Activated CD8-positive, alpha-beta memory T cell treated with anti-CD3 and anti-CD28 coated beads for 36 hours (primary cell): Measurements from ENCODE around the gene CCDC137. TPM values are rescaled to one million over a fixed set of nuclear protein-coding genes. Genes with fewer than 3 reads are reported as not detected.

Experiments used
- CTCF ChIA-PET: fragments of 350-600 bp; sonication (Branson Sonifier 250); formaldehyde crosslinking; loops from one replicate; lab custom pipeline; 2021; ENCODE audit warnings: antibody characterized with exemption; lab: Charles Lee
- POLR2A ChIA-PET: fragments of 350-600 bp; sonication (Branson Sonifier 250); formaldehyde crosslinking; loops from one replicate; lab custom pipeline; 2021; ENCODE audit warnings: antibody characterized with exemption; lab: Charles Lee
- total RNA-seq, 2 experiments: library from RNA; stranded (reverse); gene quantifications; one replicate each; pipeline ENCODE4 v1.2.3, GENCODE V29; 2021

CCDC137 gene
- total RNA-seq, 2 experiments from 2014 or later = 68.7 to 71.9 TPM

GRCh38 chr17:81706757-81707624 lies 40.5 kb downstream of the CCDC137 start:
- ChIA-PET CTCF (interaction anchor here (1.2 kb wide), 1 partner anchor 152 kb away, joined by 3 read pairs; no protein-coding TSS in a partner anchor), POLR2A (interaction anchor here (0.9 kb wide), 1 partner anchor 24 kb away, joined by 3 read pairs; the partner anchor contains the start of genes ARL16 and HGS)

DNA sequence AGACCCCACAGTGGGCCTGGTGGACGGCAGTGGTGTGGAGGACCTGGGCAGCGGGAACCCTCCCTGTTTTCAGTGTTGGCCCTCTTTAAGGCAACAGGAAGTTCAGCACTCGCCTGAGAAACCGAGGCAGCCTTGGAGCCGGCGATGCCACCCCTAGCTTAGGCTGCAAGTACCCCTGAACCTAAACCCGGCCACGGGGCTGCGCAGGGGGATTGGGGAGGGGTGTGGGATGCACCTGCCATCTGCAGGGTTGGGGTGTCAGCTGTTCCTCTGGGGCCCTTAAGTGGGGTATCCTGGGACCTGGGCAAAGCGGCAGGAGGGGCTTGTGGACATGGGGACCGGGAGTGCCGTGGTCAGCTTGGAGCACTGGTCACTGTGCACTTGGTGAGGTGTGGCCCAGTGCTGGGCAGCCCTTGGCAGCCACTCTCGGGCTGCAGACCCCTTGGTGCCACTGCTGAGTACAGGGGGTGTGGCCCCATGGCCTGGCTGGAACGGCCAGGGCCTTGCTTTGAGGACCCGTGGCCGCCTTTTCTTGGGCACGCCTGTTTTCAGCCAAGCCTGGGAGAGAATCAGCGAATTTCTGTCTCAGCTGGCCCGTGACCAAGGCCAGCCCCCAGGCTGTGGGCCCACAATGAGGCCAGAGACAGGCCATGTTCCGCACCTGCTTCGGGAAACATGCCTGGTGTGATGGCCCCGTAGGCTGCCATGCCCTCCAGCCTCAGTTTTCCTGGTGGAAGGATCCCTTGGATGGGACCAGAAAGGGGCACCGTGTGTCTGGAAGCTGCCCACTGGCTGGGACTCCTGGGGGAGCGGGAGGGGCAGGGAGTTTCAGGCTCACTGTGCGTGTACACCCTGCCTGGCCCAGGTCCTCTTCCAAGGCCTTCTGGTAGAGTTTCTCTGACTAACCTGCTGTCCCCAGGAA lies 41.4 kb downstream of the CCDC137 start:
- ChIA-PET CTCF (no interaction called here), POLR2A (interaction anchor here (0.8 to 1.5 kb wide), 4 partner anchors 12 to 153 kb away, joined by 3 to 4 read pairs (median 4); partner anchors contain the start of genes ARL16, HGS and P4HB)

DNA sequence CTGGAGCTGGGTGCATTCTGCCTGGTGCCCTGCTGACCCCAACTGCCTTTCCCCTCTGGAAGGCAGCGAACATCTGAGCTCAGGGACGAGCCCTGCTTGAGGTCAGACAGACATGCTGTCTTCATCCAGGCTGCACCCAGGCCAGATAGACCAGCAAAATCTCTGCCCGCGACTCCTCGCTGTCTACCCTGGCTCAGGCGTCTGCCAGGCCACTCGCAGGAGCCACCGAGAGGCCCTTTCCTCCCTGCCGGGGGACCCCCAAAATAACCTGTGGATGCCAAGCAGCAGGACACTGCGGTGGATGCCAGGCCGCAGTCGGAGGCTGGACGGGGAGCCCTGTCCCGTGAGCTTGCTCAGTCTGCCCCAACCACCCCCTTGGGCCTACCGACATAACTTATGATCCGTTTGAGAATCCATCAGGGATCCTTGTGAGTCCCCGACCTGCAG lies 42.2 kb downstream of the CCDC137 start:
- ChIA-PET CTCF (interaction anchor here (0.7 kb wide), 1 partner anchor 74 kb away, joined by 4 read pairs; no protein-coding TSS in a partner anchor), POLR2A (interaction anchor here (0.8 to 1.5 kb wide), 4 partner anchors 13 to 152 kb away, joined by 3 to 4 read pairs (median 4); partner anchors contain the start of genes ARL16, HGS and P4HB)

DNA sequence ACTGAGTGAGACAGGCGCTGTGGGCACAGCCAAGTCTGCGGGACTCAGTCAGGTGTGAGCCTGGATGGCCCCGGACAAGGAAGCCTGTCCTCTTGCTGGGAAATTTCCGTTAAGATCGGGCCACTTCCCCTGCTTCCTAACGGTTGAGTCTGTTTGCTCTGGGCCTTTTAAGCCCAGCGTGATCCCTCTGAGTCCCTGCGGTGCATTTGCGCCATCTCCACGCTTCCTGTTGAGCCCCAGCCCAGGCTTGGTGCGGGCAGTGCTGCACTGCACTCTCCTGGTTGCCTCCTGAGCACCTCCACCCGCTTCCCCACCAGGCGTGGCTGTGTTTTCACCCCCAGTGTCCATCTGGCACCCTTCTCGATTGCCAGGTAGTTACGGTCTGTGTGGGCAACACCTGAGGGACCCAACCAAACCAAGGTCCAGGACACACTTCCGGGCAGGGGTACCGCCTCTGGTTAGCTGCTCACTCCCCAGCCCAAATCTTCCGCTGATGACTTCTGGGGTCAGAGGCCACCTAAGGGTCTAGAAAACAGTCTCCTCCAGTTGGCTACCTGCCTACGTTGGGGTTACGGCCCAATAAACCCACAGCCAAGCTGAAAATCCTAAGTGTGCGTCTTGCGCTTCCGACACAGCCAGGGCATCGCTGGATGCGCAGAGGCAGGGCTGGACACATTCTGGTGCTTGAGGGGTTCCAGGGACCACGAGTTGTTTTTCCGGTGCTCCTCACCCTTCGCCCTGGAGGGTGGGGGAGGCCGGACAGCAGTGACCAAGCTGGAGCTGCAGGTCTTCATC lies 44.2 kb downstream of the CCDC137 start:
- POLR2A ChIA-PET = interaction anchor here (0.5 to 1.7 kb wide), 6 partner anchors 27 to 355 kb away, joined by 3 to 5 read pairs (median 4); partner anchors contain the start of genes CENPX and HGS
- CTCF ChIA-PET = interaction anchor here (0.6 kb wide), 1 partner anchor 519 kb away, joined by 4 read pairs; no protein-coding TSS in a partner anchor

GRCh38 chr17:81711814-81712467 lies 45.4 kb downstream of the CCDC137 start, which contains the start of gene SLC25A10:
TSS of gene SLC25A10 (plus strand) at chr17:81712284. CDS start at chr17:81712427, 143 bp downstream.
- ChIA-PET CTCF (no interaction called here), POLR2A (interaction anchor here (0.7 to 1.7 kb wide), 5 partner anchors 9 to 310 kb away, joined by 3 to 11 read pairs (median 4); partner anchors contain the start of genes CENPX, HGS and MRPL12)

- ChIA-PET POLR2A (interaction anchor here (1.9 kb wide), 1 partner anchor 29 kb away, joined by 6 read pairs; the partner anchor contains the start of genes ARL16 and HGS), CTCF (interaction anchor here (1.0 kb wide), 1 partner anchor 19 kb away, joined by 3 read pairs; no protein-coding TSS in a partner anchor)
These were observed 46.0 kb downstream of the CCDC137 start for GRCh38 chr17:81712468-81713003.

DNA sequence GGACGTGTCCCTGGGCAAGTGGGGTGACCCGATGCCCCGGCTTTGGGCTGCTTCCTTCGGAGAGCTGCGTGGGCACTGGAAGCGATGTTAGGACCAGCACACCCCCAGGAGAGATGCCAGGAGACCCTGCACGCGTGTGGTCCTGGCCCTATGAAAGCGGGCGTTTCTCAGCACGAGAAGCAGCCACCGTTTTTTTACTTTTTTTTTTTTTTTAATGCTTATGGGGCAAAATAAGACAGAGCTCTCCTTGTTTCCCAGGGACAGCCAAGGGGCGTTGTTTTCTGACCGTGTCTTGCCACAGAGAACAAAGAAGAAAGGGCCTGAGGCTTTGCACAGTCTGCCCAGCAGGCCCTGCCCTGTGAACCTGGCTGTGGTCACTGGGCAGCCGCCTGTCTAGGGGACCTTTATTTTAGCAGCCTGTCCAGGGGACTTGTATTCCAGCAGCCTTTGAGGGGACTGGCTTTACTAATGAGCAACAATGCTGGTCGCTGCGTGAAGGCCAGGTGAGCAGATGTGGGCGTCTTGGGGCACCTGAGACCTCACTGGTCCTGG lies 46.5 kb downstream of the CCDC137 start:
- ChIA-PET CTCF (interaction anchor here (0.5 to 1.4 kb wide), 3 partner anchors 11 to 158 kb away, joined by 3 to 4 read pairs (median 3); no protein-coding TSS in a partner anchor), POLR2A (interaction anchor here (0.6 to 1.9 kb wide), 2 partner anchors 30 to 220 kb away, joined by 5 to 6 read pairs; partner anchors contain the start of genes ARL16 and HGS)

GRCh38 chr17:81713556-81714411 lies 47.2 kb downstream of the CCDC137 start:
- CTCF ChIA-PET = interaction anchor here (0.5 to 1.4 kb wide), 3 partner anchors 12 to 159 kb away, joined by 3 to 4 read pairs (median 3); no protein-coding TSS in a partner anchor

GRCh38 chr17:81714412-81715106 lies 48.0 kb downstream of the CCDC137 start:
- ChIA-PET CTCF (interaction anchor here (1.4 kb wide), 1 partner anchor 12 kb away, joined by 4 read pairs; no protein-coding TSS in a partner anchor), POLR2A (interaction anchor here (1.5 to 1.9 kb wide), 2 partner anchors 12 to 31 kb away, joined by 5 to 6 read pairs; partner anchors contain the start of genes ARL16, HGS and MRPL12)

More at GRCh38 chr17:81713556-81714411, 47.2 kb downstream of the CCDC137 start:
- POLR2A ChIA-PET = interaction anchor here (0.6 to 1.9 kb wide), 3 partner anchors 11 to 219 kb away, joined by 5 to 6 read pairs (median 5); partner anchors contain the start of genes ARL16, HGS and MRPL12

DNA sequence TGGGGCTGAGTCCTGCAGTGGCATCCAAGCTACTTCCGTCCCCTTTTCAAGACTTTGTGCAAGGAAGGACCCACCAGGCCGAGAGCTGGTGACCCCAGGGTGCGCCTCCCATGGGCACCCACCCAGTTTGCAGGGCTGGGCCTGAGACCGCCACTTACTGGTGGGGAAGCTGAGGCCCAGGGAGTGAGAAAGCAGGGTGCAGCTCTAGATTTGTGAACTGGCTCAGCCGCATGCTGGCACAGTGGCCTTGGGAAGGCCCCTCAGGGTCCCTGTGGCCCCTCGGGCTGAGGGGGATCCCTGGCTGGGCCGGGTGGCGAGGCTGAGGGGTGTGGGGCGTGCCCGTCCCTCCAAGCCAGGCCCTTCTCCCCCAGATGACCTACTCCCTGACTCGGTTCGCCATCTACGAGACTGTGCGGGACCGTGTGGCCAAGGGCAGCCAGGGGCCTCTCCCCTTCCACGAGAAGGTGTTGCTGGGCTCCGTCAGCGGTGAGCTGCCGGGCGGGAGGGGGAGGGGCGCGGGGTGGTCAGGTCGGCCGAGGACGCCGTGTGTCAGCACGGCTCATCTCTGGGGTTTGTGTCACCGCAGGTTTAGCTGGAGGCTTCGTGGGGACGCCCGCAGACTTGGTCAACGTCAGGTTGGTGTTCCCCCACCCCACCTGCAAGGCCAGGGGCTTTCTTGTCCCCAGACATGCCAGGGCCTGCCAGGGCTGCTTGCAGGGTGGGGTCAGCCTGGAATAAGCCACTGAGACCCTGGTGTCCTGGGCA lies 48.8 kb downstream of the CCDC137 start:
- POLR2A ChIA-PET = interaction anchor here (1.5 kb wide), 1 partner anchor 12 kb away, joined by 5 read pairs; the partner anchor contains the start of gene MRPL12
- CTCF ChIA-PET = no interaction called here

DNA sequence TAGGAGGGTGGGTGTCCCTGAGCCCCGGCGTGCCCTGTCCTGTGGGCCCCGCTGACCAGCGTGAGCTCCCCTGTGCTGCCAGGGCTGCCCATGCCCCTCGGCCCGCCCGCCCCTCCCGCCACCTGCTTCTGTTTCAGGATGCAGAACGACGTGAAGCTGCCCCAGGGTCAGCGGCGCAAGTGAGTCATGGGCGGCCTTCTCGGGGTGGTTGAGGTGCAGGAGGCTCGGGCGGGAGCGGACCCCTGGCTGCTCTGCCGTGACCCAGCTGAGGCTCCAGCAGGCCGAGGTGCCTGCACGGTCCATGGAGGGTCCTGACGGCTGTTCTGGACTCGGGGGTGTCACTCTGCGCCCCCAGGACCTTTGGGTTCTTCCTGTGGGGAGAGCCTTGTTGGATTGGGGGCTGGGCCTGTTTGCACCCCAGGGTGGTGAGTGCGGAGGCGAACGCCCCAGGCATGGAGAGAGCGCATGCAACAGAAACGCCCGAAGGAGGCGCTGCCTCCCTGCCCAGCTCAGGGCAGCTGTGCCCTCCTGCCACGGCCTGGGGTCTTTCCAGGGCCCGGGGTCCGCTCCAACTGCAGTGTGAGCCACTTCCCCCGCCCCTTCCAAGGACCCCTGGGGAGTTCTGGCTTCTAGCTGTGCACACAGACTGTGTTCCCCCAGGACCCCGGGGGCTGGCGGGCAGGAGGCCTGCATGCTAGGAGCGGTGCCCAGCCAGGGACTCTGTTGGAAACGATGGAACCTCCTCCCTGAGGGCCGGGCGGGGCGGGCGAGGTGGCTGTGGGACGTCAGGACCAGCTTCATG lies 49.5 kb downstream of the CCDC137 start:
- CTCF ChIA-PET = no interaction called here
- POLR2A ChIA-PET = no interaction called here

DNA sequence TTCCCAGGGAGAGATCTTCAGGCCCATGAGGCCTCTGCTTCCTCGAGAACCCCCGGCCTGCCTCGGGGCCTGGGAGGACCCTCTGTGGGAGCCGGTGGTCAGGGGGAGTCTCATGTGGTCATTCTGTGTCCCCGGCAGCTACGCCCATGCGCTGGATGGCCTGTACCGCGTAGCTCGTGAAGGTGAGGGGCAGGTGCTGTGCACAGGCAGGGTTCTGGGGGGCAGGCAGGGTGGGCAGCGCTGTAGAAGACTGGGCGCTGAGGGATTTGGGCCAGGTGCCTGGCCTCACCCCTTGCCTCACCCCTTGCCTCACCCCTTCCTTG lies 50.1 kb downstream of the CCDC137 start:
- CTCF ChIA-PET = no interaction called here
- POLR2A ChIA-PET = no interaction called here

DNA sequence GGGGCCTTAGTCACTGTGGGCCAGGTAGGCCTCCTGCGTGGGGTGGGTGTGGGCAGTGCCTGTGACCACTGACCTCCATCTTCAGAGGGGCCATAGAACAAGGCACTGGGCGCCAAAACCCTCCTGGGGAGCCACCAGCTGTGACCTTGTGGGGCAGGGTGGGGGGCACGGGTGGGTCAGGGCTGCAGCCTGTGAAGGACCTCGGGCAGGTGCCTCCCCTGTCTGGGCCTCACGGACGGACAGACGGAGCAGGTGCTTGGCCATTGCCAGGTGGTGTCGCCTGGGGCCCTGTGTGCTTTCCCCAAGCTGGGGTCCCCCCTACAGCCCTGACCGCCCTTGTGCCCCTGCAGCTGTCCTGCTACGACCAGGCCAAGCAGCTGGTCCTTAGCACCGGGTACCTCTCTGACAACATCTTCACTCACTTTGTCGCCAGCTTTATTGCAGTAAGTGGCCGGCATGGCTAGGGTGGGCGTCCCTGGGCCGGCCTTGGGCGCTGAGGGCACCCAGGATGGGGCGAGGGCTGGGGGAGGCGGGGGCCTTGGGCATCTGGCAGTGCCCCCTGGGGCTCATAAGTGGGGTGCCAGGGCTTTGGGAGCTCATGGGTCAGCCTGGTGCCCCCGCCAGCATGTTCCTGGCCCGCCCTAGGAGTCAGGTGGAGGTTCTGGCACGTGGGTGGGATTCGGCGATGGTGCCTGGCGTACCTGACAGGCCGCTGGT lies 50.7 kb downstream of the CCDC137 start:
- ChIA-PET CTCF (no interaction called here), POLR2A (no interaction called here)
